ENCODE data around the gene LIG3.

- no peak for TF ChIP-seq CTCF (IDR thresholded peaks at IDR 0.05; ENCODE audit: insufficient read depth, low read depth, low read length)
- TF ChIP-seq EZH2 (IDR thresholded peaks at IDR 0.05; ENCODE audit: insufficient read depth, low read length), result no peak
Measured at GRCh38 chr17:35028531-35029262, 48.4 kb downstream of the LIG3 start.
